ENCODE data around the gene AURKA.
A peak's percentile ranks its signal among the peaks of the same experiment; 100 is the strongest.
"Not testable (repeated sequence)": the region's sequence is repeated elsewhere in the genome, so short reads cannot be mapped to it uniquely, and the experiment has no call there.

AURKA gene

DNA sequence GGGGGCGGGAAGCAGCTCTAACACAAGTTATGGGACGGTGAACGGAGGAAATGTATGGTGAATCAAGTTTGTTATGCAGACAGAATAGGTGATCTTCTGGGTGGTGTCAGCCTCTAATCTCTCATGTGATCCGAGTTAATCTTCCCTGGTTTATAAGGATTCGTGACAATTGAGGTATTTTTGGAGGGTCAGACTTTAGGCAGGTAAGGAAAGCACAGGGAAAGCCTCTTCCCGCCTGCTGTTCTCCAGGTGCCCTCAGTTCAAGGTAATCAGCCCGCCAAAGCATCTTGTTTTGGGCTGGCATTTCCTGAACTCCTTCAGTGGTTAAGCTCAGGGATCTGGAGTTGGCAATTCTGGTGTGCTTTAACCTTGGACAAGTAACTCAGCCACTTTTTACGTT is 1.6 kb upstream of the AURKA start:
- Histone ChIP-seq H3K9me3 (no peaks in the 10 kb centered on the region), H3K36me3 (peaks cover 31 to 35% (median 35%) of the 10 kb centered on the region in 3 donors), H3K27me3 (no peaks in the 10 kb centered on the region), H3K4me1 (peaks cover 0 to 21% (median 19%) of the 10 kb centered on the region in 4 donors), H3K27ac (no peak overlapping the region), H3K4me3 (peak overlapping the region; percentile 61 to 89)
- intact Hi-C loops (cut with DNase I; ENCODE audit: low total_unique reads), result loop anchor here (5.0 kb wide), 1 partner anchor 79 kb away; no protein-coding TSS in a partner anchor
- no peak for TF ChIP-seq CTCF (IDR thresholded peaks at IDR 0.05)
- no peak for DNase-seq

DNA sequence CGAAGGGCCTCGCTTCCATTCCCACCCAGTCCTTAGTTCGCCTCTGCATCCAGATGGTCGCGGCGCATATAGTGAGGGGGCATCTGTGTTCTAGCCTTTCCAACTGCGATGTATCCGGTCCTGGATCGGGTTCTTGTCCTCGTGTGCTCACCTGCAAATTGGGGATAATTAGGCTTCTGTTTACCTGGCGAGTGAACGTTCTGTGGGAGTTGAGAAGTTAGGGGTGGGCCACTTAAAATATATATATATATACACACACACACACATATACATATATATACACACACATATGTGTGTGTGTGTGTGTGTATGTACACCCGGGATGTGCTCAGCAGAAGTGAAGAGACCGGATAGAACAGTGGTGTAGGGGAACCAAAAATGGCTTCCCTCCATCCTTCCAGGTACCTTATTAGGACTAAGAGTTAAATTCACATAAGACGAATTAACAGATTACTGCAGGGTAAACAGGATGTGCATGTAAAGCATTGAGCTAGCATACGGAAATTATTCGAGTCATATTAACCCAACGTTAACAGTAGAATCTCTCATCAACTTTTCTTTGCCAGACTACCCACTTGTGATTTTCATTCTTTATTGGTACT is 967 bp upstream of the AURKA start:
- Histone ChIP-seq H3K27me3 (no peaks in the 10 kb centered on the region), H3K27ac (peak overlapping the region; percentile 81 to 89), H3K4me1 (peaks cover 0 to 21% (median 19%) of the 10 kb centered on the region in 4 donors), H3K36me3 (peaks cover 24 to 28% (median 28%) of the 10 kb centered on the region in 3 donors), H3K9me3 (no peaks in the 10 kb centered on the region), H3K4me3 (peak overlapping the region; percentile 61 to 89)
- DNase-seq, result no peak
- no peak for TF ChIP-seq CTCF (IDR thresholded peaks at IDR 0.05)
- intact Hi-C loops (cut with DNase I; ENCODE audit: low total_unique reads), result loop anchor here (5.0 kb wide), 1 partner anchor 79 kb away; no protein-coding TSS in a partner anchor

- intact Hi-C loops (cut with DNase I; ENCODE audit: low total_unique reads), result loop anchor here (5.0 kb wide), 1 partner anchor 81 kb away; no protein-coding TSS in a partner anchor
- Histone ChIP-seq H3K4me1 (peaks cover 0 to 21% (median 19%) of the 10 kb centered on the region in 4 donors), H3K4me3 (peak overlapping the region; percentile 61 to 89), H3K9me3 (no peaks in the 10 kb centered on the region), H3K36me3 (peaks cover 11 to 15% (median 15%) of the 10 kb centered on the region in 3 donors), H3K27me3 (no peaks in the 10 kb centered on the region), H3K27ac (peak overlapping the region; percentile 81 to 89)
- DNase-seq, result no peak
- TF ChIP-seq CTCF (IDR thresholded peaks at IDR 0.05), result no peak
Measured at GRCh38 chr20:56391596-56392131, 351 bp downstream of the AURKA start.

GRCh38 chr20:56391037-56391436 is 978 bp downstream of the AURKA start:
- Histone ChIP-seq H3K27me3 (no peaks in the 10 kb centered on the region), H3K4me3 (peak overlapping the region; percentile 61 to 89), H3K4me1 (peaks cover 0 to 21% (median 19%) of the 10 kb centered on the region in 4 donors), H3K9me3 (no peaks in the 10 kb centered on the region), H3K27ac (peak overlapping the region in 1 of 2 donors; percentile 81), H3K36me3 (peaks cover 7 to 9% (median 8%) of the 10 kb centered on the region in 3 donors)
- intact Hi-C loops (cut with DNase I; ENCODE audit: low total_unique reads), result loop anchor here (5.0 kb wide), 1 partner anchor 81 kb away; no protein-coding TSS in a partner anchor
- DNase-seq, result no peak
- TF ChIP-seq CTCF (IDR thresholded peaks at IDR 0.05), result no peak

DNA sequence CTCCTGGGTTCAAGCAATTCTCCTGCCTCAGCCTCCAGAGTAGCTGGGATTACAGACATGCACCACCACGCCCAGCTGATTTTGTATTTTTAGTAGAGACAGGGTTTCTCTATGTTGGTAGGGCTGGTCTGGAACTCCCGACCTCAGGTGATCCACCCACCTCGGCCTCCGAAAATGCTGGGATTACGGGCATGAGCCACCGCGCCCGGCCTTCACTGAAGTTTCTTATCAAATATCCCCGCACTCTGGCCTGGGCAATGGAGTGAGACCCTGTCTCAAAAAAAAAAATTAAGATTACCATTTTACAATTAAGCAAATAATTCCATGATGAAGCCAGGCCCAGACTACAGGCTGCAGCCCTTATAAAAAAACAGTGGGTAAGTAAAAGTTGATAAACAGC is 1.6 kb downstream of the AURKA start:
- H3K9me3 ChIP-seq, result not testable (repeated sequence)
- intact Hi-C loops (cut with DNase I; ENCODE audit: low total_unique reads), result loop anchor here (5.0 kb wide), 1 partner anchor 82 kb away; no protein-coding TSS in a partner anchor

DNA sequence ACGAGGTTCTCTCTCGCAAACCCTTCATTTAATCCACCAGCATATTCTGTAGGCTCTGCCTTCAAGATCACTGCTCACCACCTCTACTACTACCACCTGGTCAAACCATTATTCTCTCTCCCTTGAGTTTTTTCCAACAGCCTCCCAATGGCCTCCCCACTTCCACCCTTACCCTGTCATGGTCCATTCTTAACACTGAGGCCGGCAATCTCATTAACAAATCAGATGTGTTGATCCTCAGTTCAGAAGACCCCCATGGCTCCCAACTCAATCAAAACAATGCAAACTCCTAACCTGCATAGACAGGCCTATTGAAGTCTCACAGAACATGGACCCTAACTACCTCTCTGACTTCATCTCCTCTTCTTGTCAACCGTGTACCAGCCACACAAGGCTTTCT is 2.2 kb downstream of the AURKA start:
- intact Hi-C loops (cut with DNase I; ENCODE audit: low total_unique reads), result loop anchor here (5.0 kb wide), 1 partner anchor 82 kb away; no protein-coding TSS in a partner anchor
- DNase-seq, result no peak

More for the DNA sequence above, 1.6 kb downstream of the AURKA start:
- peaks cover 0 to 21% (median 19%) of the 10 kb centered on the region in 4 donors for H3K4me1 ChIP-seq
- H3K27me3 ChIP-seq, H3K36me3 ChIP-seq, H3K4me3 ChIP-seq, DNase-seq, H3K27ac ChIP-seq: not testable (repeated sequence)

More for the DNA sequence above, 2.2 kb downstream of the AURKA start:
- Histone ChIP-seq H3K27me3 (no peaks in the 10 kb centered on the region), H3K36me3 (no peaks in the 10 kb centered on the region), H3K9me3 (no peaks in the 10 kb centered on the region), H3K4me1 (peaks cover 0 to 21% (median 19%) of the 10 kb centered on the region in 4 donors), H3K4me3 (no peak overlapping the region), H3K27ac (no peak overlapping the region)
- TF ChIP-seq CTCF (IDR thresholded peaks at IDR 0.05), result no peak
